ENCODE measurements around the gene MYH3.

- no peak for TF ChIP-seq CTCF (IDR thresholded peaks at IDR 0.05; ENCODE audit: low read depth, low read length)
- TF ChIP-seq EZH2phosphoT487 (IDR thresholded peaks at IDR 0.05; ENCODE audit: low read depth): no peak
Observed at GRCh38 chr17:10668775-10669174, 11.7 kb upstream of the MYH3 start.
